CD4-positive, alpha-beta T cell treated with Interleukin-17A for 1 hour (primary cell): ENCODE data around the gene ZPBP2.
"Not testable (repeated sequence)": the region's sequence is repeated elsewhere in the genome, so short reads cannot be mapped to it uniquely, and the experiment has no call there.

Source experiments
- DNase-seq: peaks from one replicate; pipeline ENCODE4 v3.0.0-alpha.2; 2020

ZPBP2 gene

GRCh38 chr17:39867880-39868553 is at the start of gene ZPBP2:
TSS of gene ZPBP2 (plus strand) at chr17:39868202. CDS start at chr17:39868355, 153 bp downstream.
- no peak for DNase-seq

GRCh38 chr17:39818358-39819000 is 49.5 kb upstream of the ZPBP2 start:
- peak; percentile 73 for DNase-seq

- peak; percentile 27 for DNase-seq
Measured at GRCh38 chr17:39820541-39820940, 47.5 kb upstream of the ZPBP2 start.

- no peak for DNase-seq
Measured at GRCh38 chr17:39820987-39821386, 47.0 kb upstream of the ZPBP2 start.

GRCh38 chr17:39822051-39822451 is 46.0 kb upstream of the ZPBP2 start:
- DNase-seq = peak; percentile 26

- DNase-seq = peak; percentile 28
Measured at GRCh38 chr17:39823407-39824054, 44.5 kb upstream of the ZPBP2 start.

GRCh38 chr17:39826334-39826733 is 41.7 kb upstream of the ZPBP2 start:
- DNase-seq = no peak

GRCh38 chr17:39828443-39828842 is 39.6 kb upstream of the ZPBP2 start:
- no peak for DNase-seq

- no peak for DNase-seq
Measured at GRCh38 chr17:39831588-39831987, 36.4 kb upstream of the ZPBP2 start.

GRCh38 chr17:39834017-39834416 is 34.0 kb upstream of the ZPBP2 start:
- no peak for DNase-seq

GRCh38 chr17:39835038-39835786 is 32.8 kb upstream of the ZPBP2 start:
- no peak for DNase-seq

- no peak for DNase-seq
Measured at GRCh38 chr17:39836117-39836516, 31.9 kb upstream of the ZPBP2 start.

- DNase-seq = no peak
Measured at GRCh38 chr17:39838057-39838456, 29.9 kb upstream of the ZPBP2 start.

GRCh38 chr17:39838784-39839183 is 29.2 kb upstream of the ZPBP2 start:
- DNase-seq = no peak

GRCh38 chr17:39841134-39841683 is 26.8 kb upstream of the ZPBP2 start:
- DNase-seq = no peak

- DNase-seq = no peak
Measured at GRCh38 chr17:39845052-39845846, 22.8 kb upstream of the ZPBP2 start.

GRCh38 chr17:39846205-39846604 is 21.8 kb upstream of the ZPBP2 start:
- DNase-seq = no peak

- peak; percentile 29 for DNase-seq
Measured at GRCh38 chr17:39848600-39848999, 19.4 kb upstream of the ZPBP2 start.

- not testable (repeated sequence) for DNase-seq
Measured at GRCh38 chr17:39850186-39850585, 17.8 kb upstream of the ZPBP2 start.

GRCh38 chr17:39852239-39852638 is 15.8 kb upstream of the ZPBP2 start:
- DNase-seq = no peak

GRCh38 chr17:39854909-39855308 is 13.1 kb upstream of the ZPBP2 start:
- DNase-seq = no peak
